Progenitor cell of endocrine pancreas (in vitro differentiated cells): ENCODE data around the gene CAMK2D. TPM values are rescaled to one million over a fixed set of nuclear protein-coding genes. Genes with fewer than 3 reads are reported as not detected.

Experiments used
- DNase-seq: peaks from one replicate; pipeline ENCODE4 v3.0.0; 2021; ENCODE audit warnings: low spot score; ENCODE audit not compliant: unreplicated experiment
- H3K27ac Mint-ChIP-seq: 2 replicates; pipeline ENCODE4 v1.8.0; 2021; ENCODE audit warnings: mild to moderate bottlenecking, moderate library complexity, mixed read lengths
- H3K27me3 Mint-ChIP-seq: 2 replicates; pipeline ENCODE4 v1.8.0; 2021; ENCODE audit warnings: mixed read lengths
- H3K36me3 Mint-ChIP-seq: 2 replicates; pipeline ENCODE4 v1.8.0; 2022; ENCODE audit warnings: mixed read lengths; ENCODE audit not compliant: insufficient read depth
- H3K4me1 Mint-ChIP-seq: 2 replicates; pipeline ENCODE4 v1.8.0; 2021; ENCODE audit warnings: low read depth, mixed read lengths
- H3K4me3 Mint-ChIP-seq: 2 replicates; pipeline ENCODE4 v1.8.0; 2021; ENCODE audit warnings: low read depth, mild to moderate bottlenecking, moderate library complexity, mixed read lengths
- H3K9me3 Mint-ChIP-seq: 2 replicates; pipeline ENCODE4 v1.8.0; 2021; ENCODE audit warnings: low read depth, mixed read lengths
- CTCF ChIP-seq: fragments of 200-600 bp; sonication (generic); IDR thresholded peaks from one replicate; pipeline ENCODE4 v1.5.0; 2021; ENCODE audit warnings: antibody characterized with exemption, mild to moderate bottlenecking; ENCODE audit not compliant: unreplicated experiment
- total RNA-seq: library from RNA; stranded (reverse); gene quantifications from 2 replicates; pipeline ENCODE4 v1.2.1, GENCODE V29; 2021

Gene CAMK2D
- total RNA-seq, 1 donor from 2014 or later = 74.4 TPM

GRCh38 chr4:113773014-113773413 is 11.5 kb upstream of the CAMK2D start:
- Mint-ChIP-seq H3K4me3 (no peak overlapping the region), H3K36me3 (no peaks in the 10 kb centered on the region), H3K27me3 (no peaks in the 10 kb centered on the region), H3K27ac (no peak overlapping the region), H3K9me3 (no peaks in the 10 kb centered on the region), H3K4me1 (peaks cover 8% of the 10 kb centered on the region)
- no peak for TF ChIP-seq CTCF
- no peak for DNase-seq

GRCh38 chr4:113772319-113772718 is 10.8 kb upstream of the CAMK2D start:
- DNase-seq = no peak
- no peak overlapping the region for H3K4me3 Mint-ChIP-seq
- H3K4me1 Mint-ChIP-seq = peaks cover 8% of the 10 kb centered on the region
- H3K27ac Mint-ChIP-seq = no peak overlapping the region
- no peak for TF ChIP-seq CTCF
- H3K27me3 Mint-ChIP-seq = no peaks in the 10 kb centered on the region
- no peaks in the 10 kb centered on the region for H3K36me3 Mint-ChIP-seq
- H3K9me3 Mint-ChIP-seq = no peaks in the 10 kb centered on the region

GRCh38 chr4:113769744-113770143 is 8.2 kb upstream of the CAMK2D start:
- no peak for TF ChIP-seq CTCF
- H3K27me3 Mint-ChIP-seq = no peaks in the 10 kb centered on the region
- H3K36me3 Mint-ChIP-seq = no peaks in the 10 kb centered on the region
- H3K4me3 Mint-ChIP-seq = no peak overlapping the region
- DNase-seq = no peak
- H3K27ac Mint-ChIP-seq = no peak overlapping the region
- peaks cover 26% of the 10 kb centered on the region for H3K4me1 Mint-ChIP-seq
- no peaks in the 10 kb centered on the region for H3K9me3 Mint-ChIP-seq

GRCh38 chr4:113768952-113769351 is 7.4 kb upstream of the CAMK2D start:
- no peak overlapping the region for H3K27ac Mint-ChIP-seq
- no peaks in the 10 kb centered on the region for H3K9me3 Mint-ChIP-seq
- peaks cover 33% of the 10 kb centered on the region for H3K4me1 Mint-ChIP-seq
- H3K36me3 Mint-ChIP-seq = no peaks in the 10 kb centered on the region
- H3K4me3 Mint-ChIP-seq = no peak overlapping the region
- H3K27me3 Mint-ChIP-seq = no peaks in the 10 kb centered on the region
- no peak for DNase-seq
- TF ChIP-seq CTCF = no peak

- no peaks in the 10 kb centered on the region for H3K27me3 Mint-ChIP-seq
- peaks cover 44% of the 10 kb centered on the region for H3K4me1 Mint-ChIP-seq
- H3K4me3 Mint-ChIP-seq = no peak overlapping the region
- no peaks in the 10 kb centered on the region for H3K9me3 Mint-ChIP-seq
- no peak overlapping the region for H3K27ac Mint-ChIP-seq
- no peak for TF ChIP-seq CTCF
- no peaks in the 10 kb centered on the region for H3K36me3 Mint-ChIP-seq
- DNase-seq = no peak
These were observed 5.3 kb upstream of the CAMK2D start for GRCh38 chr4:113766882-113767281.
